Uterus (tissue), 2 donors: ENCODE data around the gene CDC7.

Experiments used
- POLR2A ChIP-seq, 2 donors: fragments of 450-650 bp; IDR thresholded peaks; one replicate each; pipeline ENCODE4 v1.6.1; 2016; ENCODE audit warnings: antibody characterized with exemption in 2 of 2, mild to moderate bottlenecking in 1 of 2, moderate library complexity in 1 of 2
- TF ChIP-seq, protein P1 (sequence below), 4 experiments: fragments of 200-600 bp in 2 of 4; fragments of 450-650 bp in 2 of 4; sonication (generic) in 2 of 4; IDR thresholded peaks; one replicate each; pipeline ENCODE4 v1.5.1; 2016 to 2019; ENCODE audit warnings: antibody characterized with exemption in 4 of 4, mild to moderate bottlenecking in 2 of 4, moderate library complexity in 1 of 4

- TF ChIP-seq, protein P1, sequence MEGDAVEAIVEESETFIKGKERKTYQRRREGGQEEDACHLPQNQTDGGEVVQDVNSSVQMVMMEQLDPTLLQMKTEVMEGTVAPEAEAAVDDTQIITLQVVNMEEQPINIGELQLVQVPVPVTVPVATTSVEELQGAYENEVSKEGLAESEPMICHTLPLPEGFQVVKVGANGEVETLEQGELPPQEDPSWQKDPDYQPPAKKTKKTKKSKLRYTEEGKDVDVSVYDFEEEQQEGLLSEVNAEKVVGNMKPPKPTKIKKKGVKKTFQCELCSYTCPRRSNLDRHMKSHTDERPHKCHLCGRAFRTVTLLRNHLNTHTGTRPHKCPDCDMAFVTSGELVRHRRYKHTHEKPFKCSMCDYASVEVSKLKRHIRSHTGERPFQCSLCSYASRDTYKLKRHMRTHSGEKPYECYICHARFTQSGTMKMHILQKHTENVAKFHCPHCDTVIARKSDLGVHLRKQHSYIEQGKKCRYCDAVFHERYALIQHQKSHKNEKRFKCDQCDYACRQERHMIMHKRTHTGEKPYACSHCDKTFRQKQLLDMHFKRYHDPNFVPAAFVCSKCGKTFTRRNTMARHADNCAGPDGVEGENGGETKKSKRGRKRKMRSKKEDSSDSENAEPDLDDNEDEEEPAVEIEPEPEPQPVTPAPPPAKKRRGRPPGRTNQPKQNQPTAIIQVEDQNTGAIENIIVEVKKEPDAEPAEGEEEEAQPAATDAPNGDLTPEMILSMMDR (IDR thresholded peaks at IDR 0.05), result no peak
- TF ChIP-seq POLR2A (IDR thresholded peaks at IDR 0.05), result no peak
These were observed 68.9 kb downstream of the CDC7 start for GRCh38 chr1:91569411-91570119.
